GM12874 (cell line): ENCODE measurements around the gene LAMB3.

Experiments
- TF ChIP-seq, protein P1 (sequence below): IDR thresholded peaks from 2 replicates; pipeline ENCODE4 v1.5.1; 2011; ENCODE audit warnings: low read depth, mild to moderate bottlenecking, control low read depth, low read length, moderate library complexity; ENCODE audit not compliant: insufficient read depth

Gene LAMB3

DNA sequence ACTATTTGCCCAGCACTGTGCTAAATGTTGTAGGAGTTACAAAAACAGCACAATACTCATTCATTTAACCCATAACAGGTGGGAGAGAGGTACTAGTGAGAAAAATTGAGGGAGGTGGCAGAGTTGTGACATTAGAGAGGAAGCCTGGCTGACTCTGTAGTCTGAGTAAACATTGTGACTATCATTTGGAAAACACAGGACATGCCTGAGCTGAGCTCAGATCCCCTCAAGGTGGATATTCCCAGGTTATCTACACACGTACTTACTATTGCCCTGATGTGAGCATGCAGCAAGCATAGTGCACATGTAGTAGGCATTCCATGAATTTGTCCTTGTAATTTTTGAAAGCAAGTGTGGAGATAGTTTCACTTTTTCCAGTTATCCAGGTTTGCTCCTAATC is 57.8 kb downstream of the LAMB3 start:
- TF ChIP-seq, protein P1, sequence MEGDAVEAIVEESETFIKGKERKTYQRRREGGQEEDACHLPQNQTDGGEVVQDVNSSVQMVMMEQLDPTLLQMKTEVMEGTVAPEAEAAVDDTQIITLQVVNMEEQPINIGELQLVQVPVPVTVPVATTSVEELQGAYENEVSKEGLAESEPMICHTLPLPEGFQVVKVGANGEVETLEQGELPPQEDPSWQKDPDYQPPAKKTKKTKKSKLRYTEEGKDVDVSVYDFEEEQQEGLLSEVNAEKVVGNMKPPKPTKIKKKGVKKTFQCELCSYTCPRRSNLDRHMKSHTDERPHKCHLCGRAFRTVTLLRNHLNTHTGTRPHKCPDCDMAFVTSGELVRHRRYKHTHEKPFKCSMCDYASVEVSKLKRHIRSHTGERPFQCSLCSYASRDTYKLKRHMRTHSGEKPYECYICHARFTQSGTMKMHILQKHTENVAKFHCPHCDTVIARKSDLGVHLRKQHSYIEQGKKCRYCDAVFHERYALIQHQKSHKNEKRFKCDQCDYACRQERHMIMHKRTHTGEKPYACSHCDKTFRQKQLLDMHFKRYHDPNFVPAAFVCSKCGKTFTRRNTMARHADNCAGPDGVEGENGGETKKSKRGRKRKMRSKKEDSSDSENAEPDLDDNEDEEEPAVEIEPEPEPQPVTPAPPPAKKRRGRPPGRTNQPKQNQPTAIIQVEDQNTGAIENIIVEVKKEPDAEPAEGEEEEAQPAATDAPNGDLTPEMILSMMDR, result no peak

GRCh38 chr1:209593747-209594146 is 58.5 kb downstream of the LAMB3 start:
- TF ChIP-seq, protein P1, result no peak

- TF ChIP-seq, protein P1, result no peak
These were observed 61.8 kb downstream of the LAMB3 start for GRCh38 chr1:209590405-209590804.

DNA sequence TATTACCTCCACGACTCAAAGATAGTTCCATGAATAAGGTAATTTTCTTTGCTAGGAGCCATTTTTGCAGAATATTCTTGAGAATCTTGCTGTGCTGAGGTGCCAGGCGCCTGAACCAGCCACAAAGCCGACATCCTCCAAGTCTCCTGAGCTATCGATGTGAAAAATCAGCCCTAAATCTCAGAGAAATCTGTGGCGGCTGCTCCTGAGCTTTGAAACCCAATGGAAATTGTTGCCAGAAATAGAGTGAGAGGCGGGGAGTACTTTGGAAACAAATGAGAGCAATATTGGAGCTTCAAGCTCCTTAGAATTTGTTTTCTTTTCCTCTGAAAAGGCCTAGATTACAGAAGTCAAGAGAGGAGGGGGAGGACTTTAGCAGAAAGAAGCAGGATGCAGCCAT is 62.4 kb downstream of the LAMB3 start:
- TF ChIP-seq, protein P1, result no peak

GRCh38 chr1:209589440-209589839 is 62.8 kb downstream of the LAMB3 start:
- TF ChIP-seq, protein P1, result no peak

DNA sequence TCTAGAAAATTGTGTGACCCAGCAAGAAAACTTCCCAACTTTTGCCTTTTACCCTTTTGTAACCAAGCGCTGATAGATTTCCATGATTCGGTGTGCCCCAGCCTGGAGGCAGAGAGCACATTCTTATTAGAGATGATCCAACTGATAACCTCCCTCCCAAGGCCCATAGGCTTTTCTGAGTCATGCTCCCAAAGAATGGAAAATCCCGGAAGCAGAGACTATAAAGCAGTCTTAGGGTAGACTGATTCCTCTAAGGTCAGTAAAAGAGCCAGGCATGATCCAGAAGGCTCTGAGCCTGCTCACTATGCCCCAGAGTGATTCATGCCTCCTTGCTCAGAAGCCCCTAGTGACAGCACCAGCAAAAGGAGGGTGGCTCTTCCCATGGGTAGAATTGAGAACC is 64.4 kb downstream of the LAMB3 start:
- TF ChIP-seq, protein P1, result no peak

DNA sequence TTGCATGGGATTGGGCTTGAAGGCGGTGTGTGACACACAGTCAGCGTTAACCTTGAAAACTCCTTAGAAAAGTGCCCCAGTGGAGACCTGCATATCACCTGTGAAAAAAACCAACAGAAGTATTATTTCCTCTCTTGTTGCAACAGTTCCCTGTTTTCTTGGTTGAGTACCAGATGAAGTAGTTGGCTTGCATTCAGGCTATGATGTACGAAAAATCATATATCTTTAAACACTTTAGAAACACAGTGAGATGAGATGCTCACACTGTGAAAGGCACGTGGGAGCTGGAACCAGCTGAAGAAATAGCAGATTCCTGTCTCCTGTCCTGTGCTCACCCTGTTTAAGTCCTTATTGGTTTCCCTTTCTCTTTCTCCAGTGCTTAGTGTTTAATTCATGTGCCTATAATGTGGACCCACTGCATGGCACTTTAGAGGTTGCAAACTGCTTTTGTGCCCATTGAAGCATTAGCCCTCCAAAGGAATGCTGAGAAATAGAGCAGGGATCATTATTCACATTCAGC is 65.9 kb downstream of the LAMB3 start:
- TF ChIP-seq, protein P1, result no peak
